Smooth muscle cell (in vitro differentiated cells): ENCODE data around the gene STAT4. TPM values are rescaled to one million over a fixed set of nuclear protein-coding genes. Genes with fewer than 3 reads are reported as not detected.

Source experiments
- DNase-seq: peaks from one replicate; lab custom pipeline; 2025; ENCODE audit not compliant: unreplicated experiment; lab: John Stamatoyannopoulos, UW
- H2AFZ ChIP-seq: fragments of 200-600 bp; sonication (generic); 2 replicates; pipeline ENCODE4 v1.6.0; 2016; ENCODE audit warnings: antibody characterized with exemption, low read depth, mild to moderate bottlenecking
- H3F3A ChIP-seq: fragments of 200-600 bp; sonication (generic); 2 replicates; pipeline ENCODE4 v1.6.0; 2017; ENCODE audit warnings: antibody characterized with exemption, low read depth
- H3K27ac ChIP-seq: fragments of 200-600 bp; sonication (generic); 2 replicates; pipeline ENCODE4 v1.5.1; 2016; ENCODE audit warnings: low read depth, mild to moderate bottlenecking
- H3K27me3 ChIP-seq: fragments of 200-600 bp; sonication (generic); 2 replicates; pipeline ENCODE4 v1.6.1; 2016; ENCODE audit warnings: low read depth, mild to moderate bottlenecking
- H3K36me3 ChIP-seq: fragments of 200-600 bp; sonication (generic); 2 replicates; pipeline ENCODE4 v1.5.1; 2016; ENCODE audit warnings: low read depth
- H3K4me1 ChIP-seq: fragments of 200-600 bp; sonication (generic); 2 replicates; pipeline ENCODE4 v1.5.1; 2016; ENCODE audit warnings: low read depth
- H3K4me2 ChIP-seq: fragments of 200-600 bp; sonication (generic); 2 replicates; pipeline ENCODE4 v1.6.0; 2016; ENCODE audit warnings: mild to moderate bottlenecking
- H3K4me3 ChIP-seq: fragments of 200-600 bp; sonication (generic); 2 replicates; pipeline ENCODE4 v1.5.1; 2016; ENCODE audit warnings: mild to moderate bottlenecking
- H3K79me2 ChIP-seq: fragments of 200-600 bp; sonication (generic); 2 replicates; pipeline ENCODE4 v1.6.0; 2016; ENCODE audit warnings: low read depth, mild to moderate bottlenecking
- H3K9ac ChIP-seq: fragments of 200-600 bp; sonication (generic); 2 replicates; pipeline ENCODE4 v1.6.0; 2016; ENCODE audit warnings: low read depth
- H3K9me3 ChIP-seq: fragments of 200-600 bp; sonication (generic); replicated peaks from 2 replicates; pipeline ENCODE4 v1.5.1; 2016; ENCODE audit warnings: low read depth
- H4K20me1 ChIP-seq: fragments of 200-600 bp; sonication (generic); 2 replicates; pipeline ENCODE4 v1.6.0; 2016; ENCODE audit warnings: low read depth
- WGBS: methylation state at CpG from one replicate; pipeline ENCODE4 v1.1.7; 2016; ENCODE audit warnings: low lambda C conversion rate; 5-methylcytosine and 5-hydroxymethylcytosine counted together
- polyA plus RNA-seq: library from polyadenylated mRNA; unstranded; fragments of >200 nt; fragmentation: Nextera tagmentation; extraction: Ambion mirVana; gene quantifications from 2 replicates; pipeline ENCODE4 v1.2.1, GENCODE V29; 2016
- total RNA-seq: library from RNA; depleted of rRNA; stranded (reverse); fragments of >200 nt; gene quantifications from 2 replicates; pipeline ENCODE4 v1.2.3, GENCODE V29; 2014
- TF ChIP-seq, protein P1 (sequence below): fragments of 200-600 bp; sonication (generic); IDR thresholded peaks from 2 replicates; pipeline ENCODE4 v1.5.1; 2017; ENCODE audit warnings: borderline replicate concordance, mild to moderate bottlenecking, antibody characterized with exemption; ENCODE audit not compliant: insufficient read depth, poor library complexity, severe bottlenecking

Gene STAT4
- total and polyA plus RNA-seq, 2 experiments from 2014 or later, result 0.89 to 8.4 TPM

GRCh38 chr2:191117341-191117740 lies 33.5 kb downstream of the STAT4 start:
- DNase-seq, result no peak
- Histone ChIP-seq H3K79me2 (no peaks in the 10 kb centered on the region), H3K27ac (no peak overlapping the region), H3F3A (no peaks in the 10 kb centered on the region), H4K20me1 (no peaks in the 10 kb centered on the region), H3K9ac (no peak overlapping the region), H3K4me2 (no peak overlapping the region), H3K4me3 (no peak overlapping the region), H3K4me1 (no peaks in the 10 kb centered on the region), H3K9me3 (no peaks in the 10 kb centered on the region), H3K36me3 (no peaks in the 10 kb centered on the region), H3K27me3 (no peaks in the 10 kb centered on the region), H2AFZ (no peak overlapping the region)
- 75% methylated on average over 3 of the region's 3 CpGs for WGBS
- TF ChIP-seq, protein P1, sequence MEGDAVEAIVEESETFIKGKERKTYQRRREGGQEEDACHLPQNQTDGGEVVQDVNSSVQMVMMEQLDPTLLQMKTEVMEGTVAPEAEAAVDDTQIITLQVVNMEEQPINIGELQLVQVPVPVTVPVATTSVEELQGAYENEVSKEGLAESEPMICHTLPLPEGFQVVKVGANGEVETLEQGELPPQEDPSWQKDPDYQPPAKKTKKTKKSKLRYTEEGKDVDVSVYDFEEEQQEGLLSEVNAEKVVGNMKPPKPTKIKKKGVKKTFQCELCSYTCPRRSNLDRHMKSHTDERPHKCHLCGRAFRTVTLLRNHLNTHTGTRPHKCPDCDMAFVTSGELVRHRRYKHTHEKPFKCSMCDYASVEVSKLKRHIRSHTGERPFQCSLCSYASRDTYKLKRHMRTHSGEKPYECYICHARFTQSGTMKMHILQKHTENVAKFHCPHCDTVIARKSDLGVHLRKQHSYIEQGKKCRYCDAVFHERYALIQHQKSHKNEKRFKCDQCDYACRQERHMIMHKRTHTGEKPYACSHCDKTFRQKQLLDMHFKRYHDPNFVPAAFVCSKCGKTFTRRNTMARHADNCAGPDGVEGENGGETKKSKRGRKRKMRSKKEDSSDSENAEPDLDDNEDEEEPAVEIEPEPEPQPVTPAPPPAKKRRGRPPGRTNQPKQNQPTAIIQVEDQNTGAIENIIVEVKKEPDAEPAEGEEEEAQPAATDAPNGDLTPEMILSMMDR, result no peak

DNA sequence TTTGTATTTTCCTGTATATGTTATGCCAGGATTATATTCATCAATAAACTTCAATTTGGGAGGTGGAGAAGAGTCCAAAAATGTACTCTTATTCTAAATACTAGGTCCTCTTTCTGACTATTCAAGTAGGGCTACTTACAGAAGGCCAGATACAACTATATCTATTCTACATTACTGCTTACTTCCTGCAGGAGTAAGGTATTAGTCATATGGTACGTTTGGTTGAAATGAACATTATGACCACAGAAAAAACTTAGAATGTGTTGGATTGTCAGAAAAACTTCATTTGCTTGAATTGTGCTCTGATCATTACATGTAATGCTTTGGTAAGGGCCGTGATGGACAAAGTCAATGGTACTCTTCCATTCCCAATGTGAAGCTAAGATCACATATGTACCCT lies 35.0 kb downstream of the STAT4 start:
- Histone ChIP-seq H3K4me1 (no peaks in the 10 kb centered on the region), H3K27me3 (no peaks in the 10 kb centered on the region), H3K27ac (no peak overlapping the region), H3K36me3 (no peaks in the 10 kb centered on the region), H3K79me2 (no peaks in the 10 kb centered on the region), H4K20me1 (no peaks in the 10 kb centered on the region), H3K4me3 (no peak overlapping the region), H3K9ac (no peak overlapping the region), H2AFZ (no peak overlapping the region), H3K4me2 (no peak overlapping the region), H3K9me3 (no peaks in the 10 kb centered on the region), H3F3A (no peaks in the 10 kb centered on the region)
- WGBS, result 64% methylated on average over 2 of the region's 2 CpGs
- TF ChIP-seq, protein P1, result no peak
- no peak for DNase-seq

- TF ChIP-seq, protein P1, result no peak
- no peaks in the 10 kb centered on the region for H3F3A ChIP-seq
- no peaks in the 10 kb centered on the region for H3K9me3 ChIP-seq
- H3K9ac ChIP-seq, result no peak overlapping the region
- H3K36me3 ChIP-seq, result no peaks in the 10 kb centered on the region
- DNase-seq, result no peak
- H4K20me1 ChIP-seq, result no peaks in the 10 kb centered on the region
- H3K27ac ChIP-seq, result no peak overlapping the region
- WGBS, result 93% methylated on average over 3 of the region's 3 CpGs
- no peaks in the 10 kb centered on the region for H3K27me3 ChIP-seq
- no peak overlapping the region for H3K4me2 ChIP-seq
- H3K4me3 ChIP-seq, result no peak overlapping the region
- no peak overlapping the region for H2AFZ ChIP-seq
- no peaks in the 10 kb centered on the region for H3K79me2 ChIP-seq
- no peaks in the 10 kb centered on the region for H3K4me1 ChIP-seq
These were observed 35.4 kb downstream of the STAT4 start for GRCh38 chr2:191115391-191115790.

GRCh38 chr2:191114403-191114886 lies 36.3 kb downstream of the STAT4 start:
- Histone ChIP-seq H3K4me2 (no peak overlapping the region), H3K4me3 (no peak overlapping the region), H3F3A (no peaks in the 10 kb centered on the region), H3K27me3 (no peaks in the 10 kb centered on the region), H3K27ac (no peak overlapping the region), H3K36me3 (no peaks in the 10 kb centered on the region), H3K9ac (no peak overlapping the region), H4K20me1 (no peaks in the 10 kb centered on the region), H2AFZ (no peak overlapping the region), H3K9me3 (no peaks in the 10 kb centered on the region), H3K79me2 (no peaks in the 10 kb centered on the region), H3K4me1 (no peaks in the 10 kb centered on the region)
- 80% methylated on average over 6 of the region's 6 CpGs for WGBS
- no peak for DNase-seq
- TF ChIP-seq, protein P1, result no peak
